OCI-LY7 (cell line): ENCODE results near the gene OPN1LW. TPM values are rescaled to one million over a fixed set of nuclear protein-coding genes. Genes with fewer than 3 reads are reported as not detected.

ENCODE experiments used
- BruUV-seq: library from RNA; stranded (reverse); fragments of 400-500 nt; replicated peaks from 2 replicates; lab custom pipeline; 2021; lab: Mats Ljungman, UMichigan
- CTCF ChIA-PET: fragments of 300-600 bp; sonication (Branson Sonifier 250); formaldehyde crosslinking; loops from one replicate; lab custom pipeline; 2022; ENCODE audit warnings: antibody characterized with exemption; ENCODE audit not compliant: unreplicated experiment; lab: Charles Lee
- POLR2A ChIA-PET: fragments of 300-600 bp; sonication (Branson Sonifier 250); formaldehyde crosslinking; loops from one replicate; lab custom pipeline; 2022; ENCODE audit warnings: antibody characterized with exemption; lab: Charles Lee
- DNase-seq: peaks from one replicate; pipeline ENCODE4 v3.0.0-alpha.2; 2015; ENCODE audit warnings: low spot score
- H2AFZ ChIP-seq: fragments of 200-600 bp; sonication (generic), shearing (Covaris generic); 2 replicates; pipeline ENCODE4 v1.6.1; 2014; ENCODE audit warnings: mild to moderate bottlenecking, antibody characterized with exemption, low read length, moderate library complexity
- H3K27ac ChIP-seq: fragments of 200-600 bp; sonication (generic); 2 replicates; pipeline ENCODE4 v1.5.1; 2014; ENCODE audit warnings: mixed run types, low read depth, mild to moderate bottlenecking, moderate library complexity, low read length, inconsistent platforms; ENCODE audit not compliant: poor library complexity, severe bottlenecking
- H3K36me3 ChIP-seq: fragments of 200-600 bp; sonication (generic); 2 replicates; pipeline ENCODE4 v1.6.1; 2014; ENCODE audit warnings: mild to moderate bottlenecking, antibody characterized with exemption, low read length, moderate library complexity, mixed read lengths; ENCODE audit not compliant: insufficient read depth
- H3K4me1 ChIP-seq: fragments of 200-600 bp; sonication (generic); 2 replicates; pipeline ENCODE4 v1.5.1; 2014; ENCODE audit warnings: mild to moderate bottlenecking, low read length; ENCODE audit not compliant: insufficient read depth, poor library complexity, severe bottlenecking
- H3K4me2 ChIP-seq: fragments of 200-600 bp; sonication (generic); 2 replicates; pipeline ENCODE4 v1.6.1; 2014; ENCODE audit warnings: mild to moderate bottlenecking, low read length
- H3K4me3 ChIP-seq: fragments of 200-600 bp; sonication (generic); 2 replicates; pipeline ENCODE4 v1.5.1; 2014; ENCODE audit warnings: mild to moderate bottlenecking, low read depth, low read length; ENCODE audit not compliant: poor library complexity, severe bottlenecking
- H3K79me2 ChIP-seq: fragments of 200-600 bp; sonication (generic); 2 replicates; pipeline ENCODE4 v1.6.1; 2016; ENCODE audit warnings: low read depth, mild to moderate bottlenecking, low read length, moderate library complexity, mixed read lengths; ENCODE audit not compliant: insufficient read depth
- H3K9me2 ChIP-seq: fragments of 200-600 bp; sonication (generic); 2 replicates; pipeline ENCODE4 v1.6.1; 2016; ENCODE audit warnings: mild to moderate bottlenecking, low read length, mixed read lengths; ENCODE audit not compliant: insufficient read depth
- H3K9me3 ChIP-seq: fragments of 200-600 bp; sonication (generic); 2 replicates; pipeline ENCODE4 v1.6.1; 2014; ENCODE audit warnings: mild to moderate bottlenecking, mixed run types, low read length, mixed read lengths
- H4K20me1 ChIP-seq: fragments of 200-600 bp; sonication (generic); 2 replicates; pipeline ENCODE4 v1.6.1; 2014; ENCODE audit warnings: mild to moderate bottlenecking, antibody characterized with exemption, low read length, moderate library complexity, mixed read lengths; ENCODE audit not compliant: insufficient read depth
- EZH2phosphoT487 ChIP-seq: fragments of 200-600 bp; sonication (generic); IDR thresholded peaks from 2 replicates; pipeline ENCODE4 v1.6.1; 2018; ENCODE audit warnings: low read depth, borderline replicate concordance, mild to moderate bottlenecking, mixed run types, antibody characterized with exemption, low read length, moderate library complexity, mixed read lengths
- intact Hi-C: fragments of 100-400 bp; cut with micrococcal nuclease; formaldehyde crosslinking; loops from one replicate; pipeline ENCODE4 v1.10.0; 2022; ENCODE audit not compliant: unreplicated experiment
- total RNA-seq, 2 experiments: library from RNA; depleted of rRNA in 1 of 2; stranded (reverse); fragments of >200 nt in 1 of 2; shearing (Covaris generic) in 1 of 2; gene quantifications; 2 replicates each; pipeline ENCODE4 v1.2.3, GENCODE V29; 2014 to 2022
- TF ChIP-seq, protein P1 (sequence below): fragments of 200-600 bp; sonication (generic); conservative IDR thresholded peaks from 2 replicates; pipeline ENCODE4 v1.5.1; 2014; ENCODE audit warnings: mild to moderate bottlenecking, antibody characterized with exemption, low read length, moderate library complexity, mixed read lengths

The OPN1LW gene
- total RNA-seq, 2 experiments from 2014 or later, result not detected

DNA sequence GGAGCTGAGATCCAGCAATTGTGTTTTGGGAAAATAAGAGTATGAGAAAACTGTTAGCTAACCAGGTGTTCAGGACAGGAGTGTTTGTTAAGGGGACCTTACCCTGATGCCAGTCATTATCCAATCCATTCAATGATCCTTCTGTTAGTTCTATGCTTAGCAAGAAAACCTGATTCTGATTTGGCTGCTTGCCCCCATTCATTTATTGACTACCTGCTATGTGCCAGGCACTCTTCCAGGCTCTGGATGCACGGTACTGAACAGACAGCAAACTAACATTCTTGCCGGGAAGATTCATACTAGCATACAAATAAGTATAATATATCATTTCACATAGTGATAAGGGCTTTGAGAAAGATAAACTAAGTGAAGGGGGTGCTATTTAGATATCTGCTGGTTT lies 45.5 kb upstream of the OPN1LW start:
- Histone ChIP-seq H4K20me1 (peaks cover 14% of the 10 kb centered on the region), H3K9me3 (no peaks in the 10 kb centered on the region), H3K4me3 (no peak overlapping the region), H3K4me1 (peaks cover 36% of the 10 kb centered on the region), H2AFZ (peak overlapping the region; percentile 78; the same call in 1 of the 2 replicates), H3K27ac (no peak overlapping the region), H3K79me2 (peaks cover 36% of the 10 kb centered on the region), H3K9me2 (no peaks in the 10 kb centered on the region), H3K36me3 (peaks cover 12% of the 10 kb centered on the region; the same call in 1 of the 2 replicates), H3K4me2 (peak overlapping the region; percentile 68; the same call in 1 of the 2 replicates)
- intact Hi-C loops, result no loop called here
- CTCF ChIA-PET, result no interaction called here
- no TSS peak for BruUV-seq
- TF ChIP-seq, protein P1, sequence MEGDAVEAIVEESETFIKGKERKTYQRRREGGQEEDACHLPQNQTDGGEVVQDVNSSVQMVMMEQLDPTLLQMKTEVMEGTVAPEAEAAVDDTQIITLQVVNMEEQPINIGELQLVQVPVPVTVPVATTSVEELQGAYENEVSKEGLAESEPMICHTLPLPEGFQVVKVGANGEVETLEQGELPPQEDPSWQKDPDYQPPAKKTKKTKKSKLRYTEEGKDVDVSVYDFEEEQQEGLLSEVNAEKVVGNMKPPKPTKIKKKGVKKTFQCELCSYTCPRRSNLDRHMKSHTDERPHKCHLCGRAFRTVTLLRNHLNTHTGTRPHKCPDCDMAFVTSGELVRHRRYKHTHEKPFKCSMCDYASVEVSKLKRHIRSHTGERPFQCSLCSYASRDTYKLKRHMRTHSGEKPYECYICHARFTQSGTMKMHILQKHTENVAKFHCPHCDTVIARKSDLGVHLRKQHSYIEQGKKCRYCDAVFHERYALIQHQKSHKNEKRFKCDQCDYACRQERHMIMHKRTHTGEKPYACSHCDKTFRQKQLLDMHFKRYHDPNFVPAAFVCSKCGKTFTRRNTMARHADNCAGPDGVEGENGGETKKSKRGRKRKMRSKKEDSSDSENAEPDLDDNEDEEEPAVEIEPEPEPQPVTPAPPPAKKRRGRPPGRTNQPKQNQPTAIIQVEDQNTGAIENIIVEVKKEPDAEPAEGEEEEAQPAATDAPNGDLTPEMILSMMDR, result no peak
- no peak for TF ChIP-seq EZH2phosphoT487
- POLR2A ChIA-PET, result no interaction called here
- DNase-seq, result no peak

DNA sequence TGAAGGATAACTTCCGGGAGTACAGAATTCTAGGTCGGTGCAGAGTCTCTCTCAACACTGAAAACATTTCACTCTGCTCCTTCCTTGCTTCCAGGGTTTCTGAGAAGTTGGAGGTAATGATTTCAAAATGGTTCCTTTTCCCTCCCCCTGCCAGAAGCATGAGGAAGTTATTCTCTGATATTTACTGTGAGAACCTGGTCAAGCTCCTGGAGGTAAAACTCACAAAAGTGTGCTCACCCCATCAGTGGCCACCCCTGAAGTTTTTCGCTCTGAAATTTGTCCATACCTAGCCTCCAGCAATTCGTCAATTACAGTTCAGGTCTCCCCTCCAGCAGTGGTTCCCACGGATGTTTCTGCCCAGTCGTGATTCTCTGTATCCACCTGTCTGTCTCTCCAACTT lies 30.3 kb upstream of the OPN1LW start:
- no peak for DNase-seq
- TF ChIP-seq, protein P1, result no peak
- TF ChIP-seq EZH2phosphoT487, result no peak
- POLR2A ChIA-PET, result interaction anchor here (0.5 kb wide), 1 partner anchor 354 kb away, joined by 3 read pairs; no protein-coding TSS in a partner anchor
- intact Hi-C loops, result no loop called here
- no peaks in the 10 kb centered on the region for H4K20me1 ChIP-seq
- no TSS peak for BruUV-seq
- H3K79me2 ChIP-seq, result no peaks in the 10 kb centered on the region
- H3K27ac ChIP-seq, result no peak overlapping the region
- no peaks in the 10 kb centered on the region for H3K9me3 ChIP-seq
- H3K4me3 ChIP-seq, result no peak overlapping the region
- no peak overlapping the region for H2AFZ ChIP-seq
- no peak overlapping the region for H3K4me2 ChIP-seq
- H3K4me1 ChIP-seq, result no peaks in the 10 kb centered on the region
- CTCF ChIA-PET, result interaction anchor here (0.6 kb wide), 1 partner anchor 49 kb away, joined by 3 read pairs; no protein-coding TSS in a partner anchor
- no peaks in the 10 kb centered on the region for H3K9me2 ChIP-seq
- H3K36me3 ChIP-seq, result no peaks in the 10 kb centered on the region

- TF ChIP-seq EZH2phosphoT487, result no peak
- TF ChIP-seq, protein P1, result no peak
- Histone ChIP-seq H4K20me1 (no peaks in the 10 kb centered on the region), H3K9me2 (no peaks in the 10 kb centered on the region), H3K4me2 (no peak overlapping the region), H3K79me2 (no peaks in the 10 kb centered on the region), H3K27ac (no peak overlapping the region), H3K4me3 (no peak overlapping the region), H3K9me3 (no peaks in the 10 kb centered on the region), H2AFZ (no peak overlapping the region), H3K4me1 (no peaks in the 10 kb centered on the region), H3K36me3 (no peaks in the 10 kb centered on the region)
- intact Hi-C loops, result no loop called here
- no peak for DNase-seq
- CTCF ChIA-PET, result no interaction called here
- POLR2A ChIA-PET, result no interaction called here
- no TSS peak for BruUV-seq
Observed at GRCh38 chrX:154114652-154115051, 29.4 kb upstream of the OPN1LW start.
